ENCODE data around the gene TRAF2. TPM values are rescaled to one million over a fixed set of nuclear protein-coding genes. Genes with fewer than 3 reads are reported as not detected.
"Not testable (repeated sequence)": the region's sequence is repeated elsewhere in the genome, so short reads cannot be mapped to it uniquely, and the experiment has no call there.

TRAF2 gene
- total and polyA plus RNA-seq, 2 donors from 2014 or later = 11.4 to 16.9 TPM

DNA sequence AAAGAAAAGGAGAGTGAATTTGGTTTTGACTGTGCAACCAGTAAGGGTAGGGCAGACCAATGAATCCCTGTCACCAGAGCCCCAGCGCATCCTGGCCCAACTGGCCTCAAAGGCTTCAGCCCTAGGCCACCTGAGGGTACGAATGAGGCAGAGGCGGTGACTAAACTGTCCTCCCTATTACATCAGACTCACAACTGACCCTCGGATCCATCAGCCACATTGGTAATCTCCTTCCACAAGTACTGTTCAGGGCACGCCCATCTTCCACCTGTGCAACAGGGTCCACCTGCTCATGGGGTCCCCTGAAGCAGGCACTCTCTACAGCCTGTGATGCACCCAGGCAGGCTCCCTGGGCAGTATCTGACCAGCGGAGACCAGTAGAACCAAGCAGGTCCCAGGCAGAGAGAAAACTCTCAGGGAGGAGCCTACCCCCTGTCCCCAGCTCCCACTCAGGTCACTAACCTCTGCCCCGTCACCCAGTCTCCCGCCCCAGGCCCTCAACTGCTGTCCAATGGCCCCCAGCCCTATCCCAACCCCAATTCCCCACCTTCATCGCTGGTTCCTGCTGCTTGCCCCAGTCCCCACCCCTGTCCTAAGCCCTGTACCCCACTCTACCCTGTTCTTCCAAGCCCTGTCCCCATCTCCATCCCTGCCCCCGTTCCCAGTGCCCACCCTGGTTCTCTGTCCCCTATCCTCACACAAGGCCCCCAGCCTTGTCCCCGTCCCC lies 21.1 kb upstream of the TRAF2 start:
- no peaks in the 10 kb centered on the region for H3K27me3 ChIP-seq (ENCODE audit: control insufficient read depth, insufficient read depth, low read length)
- FAIRE-seq = no peak
- intact Hi-C loops (cut with DNase I) = no loop called here
- peaks cover 0 to 16% (median 12%) of the 10 kb centered on the region in 3 donors for H3K4me1 ChIP-seq (ENCODE audit: control insufficient read depth in 2 of 3, insufficient read depth in 2 of 3, low read depth in 1 of 3, low read length in 3 of 3)
- H3K36me3 ChIP-seq (ENCODE audit: control insufficient read depth in 2 of 3, insufficient read depth in 3 of 3, low read length in 3 of 3) = peaks cover 0 to 23% (median 12%) of the 10 kb centered on the region in 3 donors
- no peak overlapping the region for H3K27ac ChIP-seq (ENCODE audit: low read depth in 2 of 2, low read length in 2 of 2)
- TF ChIP-seq, protein P1, sequence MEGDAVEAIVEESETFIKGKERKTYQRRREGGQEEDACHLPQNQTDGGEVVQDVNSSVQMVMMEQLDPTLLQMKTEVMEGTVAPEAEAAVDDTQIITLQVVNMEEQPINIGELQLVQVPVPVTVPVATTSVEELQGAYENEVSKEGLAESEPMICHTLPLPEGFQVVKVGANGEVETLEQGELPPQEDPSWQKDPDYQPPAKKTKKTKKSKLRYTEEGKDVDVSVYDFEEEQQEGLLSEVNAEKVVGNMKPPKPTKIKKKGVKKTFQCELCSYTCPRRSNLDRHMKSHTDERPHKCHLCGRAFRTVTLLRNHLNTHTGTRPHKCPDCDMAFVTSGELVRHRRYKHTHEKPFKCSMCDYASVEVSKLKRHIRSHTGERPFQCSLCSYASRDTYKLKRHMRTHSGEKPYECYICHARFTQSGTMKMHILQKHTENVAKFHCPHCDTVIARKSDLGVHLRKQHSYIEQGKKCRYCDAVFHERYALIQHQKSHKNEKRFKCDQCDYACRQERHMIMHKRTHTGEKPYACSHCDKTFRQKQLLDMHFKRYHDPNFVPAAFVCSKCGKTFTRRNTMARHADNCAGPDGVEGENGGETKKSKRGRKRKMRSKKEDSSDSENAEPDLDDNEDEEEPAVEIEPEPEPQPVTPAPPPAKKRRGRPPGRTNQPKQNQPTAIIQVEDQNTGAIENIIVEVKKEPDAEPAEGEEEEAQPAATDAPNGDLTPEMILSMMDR (IDR thresholded peaks at IDR 0.05; ENCODE audit: borderline replicate concordance, extremely low read depth, insufficient read depth) = no peak
- H3K4me3 ChIP-seq (ENCODE audit: low read length in 3 of 3) = peak overlapping the region; percentile 36 to 72 (median 55)
- no peaks in the 10 kb centered on the region for H3K9me3 ChIP-seq (ENCODE audit: control insufficient read depth in 2 of 3, insufficient read depth in 1 of 3, low read length in 3 of 3)
- DNase-seq = no peak
- H3K9ac ChIP-seq (ENCODE audit: low read length in 3 of 3) = peak overlapping the region in 2 of 3 donors; percentile 55 to 77

DNA sequence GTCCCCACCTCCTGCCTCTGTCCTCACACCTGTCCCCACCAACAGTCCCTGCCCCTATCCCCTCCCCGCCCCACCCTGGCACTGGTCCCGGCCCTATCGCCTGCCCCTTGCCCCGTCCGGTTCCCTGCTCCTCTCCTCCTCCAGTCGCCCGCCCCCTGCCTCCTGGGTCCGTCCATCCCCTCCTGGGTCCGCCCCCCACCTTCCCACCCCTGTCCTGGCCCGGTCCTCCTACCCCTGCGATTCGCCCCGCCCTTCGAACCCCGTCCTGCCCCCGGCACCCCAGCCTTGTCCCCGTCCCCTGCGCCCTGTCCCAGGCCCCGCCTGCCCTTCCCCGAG lies 20.6 kb upstream of the TRAF2 start:
- no peak for FAIRE-seq
- peaks cover 0 to 23% (median 12%) of the 10 kb centered on the region in 3 donors for H3K36me3 ChIP-seq (ENCODE audit: control insufficient read depth in 2 of 3, insufficient read depth in 3 of 3, low read length in 3 of 3)
- intact Hi-C loops (cut with DNase I) = no loop called here
- peaks cover 0 to 16% (median 12%) of the 10 kb centered on the region in 3 donors for H3K4me1 ChIP-seq (ENCODE audit: control insufficient read depth in 2 of 3, insufficient read depth in 2 of 3, low read depth in 1 of 3, low read length in 3 of 3)
- peak overlapping the region; percentile 55 to 72 (median 60) for H3K4me3 ChIP-seq (ENCODE audit: low read length in 3 of 3)
- peak overlapping the region in 1 of 3 donors; percentile 78 for H3K9ac ChIP-seq (ENCODE audit: low read length in 3 of 3)
- H3K27me3 ChIP-seq (ENCODE audit: control insufficient read depth, insufficient read depth, low read length) = no peaks in the 10 kb centered on the region
- peak in 3 of 5 donors; percentile 27 to 85 (median 80) for DNase-seq
- no peaks in the 10 kb centered on the region for H3K9me3 ChIP-seq (ENCODE audit: control insufficient read depth in 2 of 3, insufficient read depth in 1 of 3, low read length in 3 of 3)
- H3K27ac ChIP-seq (ENCODE audit: low read depth in 2 of 2, low read length in 2 of 2) = peak overlapping the region; percentile 80 to 89
- TF ChIP-seq, protein P1 (IDR thresholded peaks at IDR 0.05; ENCODE audit: borderline replicate concordance, extremely low read depth, insufficient read depth) = no peak

DNA sequence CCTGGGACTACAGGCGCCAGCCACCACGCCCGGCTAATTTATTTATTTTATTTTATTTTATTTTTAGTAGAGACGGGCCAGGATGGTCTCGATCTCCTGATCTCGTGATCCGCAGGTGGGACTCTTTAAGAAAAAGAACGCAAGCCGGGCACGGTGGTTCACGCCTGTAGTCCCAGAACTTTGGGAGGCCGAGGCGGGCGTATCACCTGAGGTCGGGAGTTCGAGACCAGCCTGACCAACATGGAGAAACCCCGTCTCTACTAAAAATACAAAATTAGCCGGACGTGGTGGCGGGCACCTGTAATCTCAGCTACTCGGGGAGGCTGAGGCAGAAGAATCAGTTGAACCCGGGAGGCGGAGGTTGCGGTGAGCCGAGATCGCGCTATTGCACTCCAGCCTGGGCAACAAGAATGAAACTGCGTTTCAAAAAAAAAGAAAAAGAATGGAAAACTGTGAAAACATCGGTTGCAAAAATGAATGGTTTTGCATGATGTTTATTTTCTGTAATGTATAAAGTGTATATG lies 19.4 kb upstream of the TRAF2 start:
- H3K27me3 ChIP-seq (ENCODE audit: control insufficient read depth, insufficient read depth, low read length); H3K9me3 ChIP-seq (ENCODE audit: control insufficient read depth in 2 of 3, insufficient read depth in 1 of 3, low read length in 3 of 3); H3K27ac ChIP-seq (ENCODE audit: low read depth in 2 of 2, low read length in 2 of 2); H3K9ac ChIP-seq (ENCODE audit: low read length in 3 of 3); intact Hi-C loops (cut with DNase I); FAIRE-seq: not testable (repeated sequence)
- DNase-seq = peak in 1 of 5 donors; percentile 52
- Histone ChIP-seq H3K4me1 (ENCODE audit: control insufficient read depth in 2 of 3, insufficient read depth in 2 of 3, low read depth in 1 of 3, low read length in 3 of 3) (peaks cover 0 to 14% (median 12%) of the 10 kb centered on the region in 3 donors), H3K4me3 (ENCODE audit: low read length in 3 of 3) (peak overlapping the region in 1 of 3 donors; percentile 34), H3K36me3 (ENCODE audit: control insufficient read depth in 2 of 3, insufficient read depth in 3 of 3, low read length in 3 of 3) (peaks cover 0 to 16% (median 12%) of the 10 kb centered on the region in 3 donors)

DNA sequence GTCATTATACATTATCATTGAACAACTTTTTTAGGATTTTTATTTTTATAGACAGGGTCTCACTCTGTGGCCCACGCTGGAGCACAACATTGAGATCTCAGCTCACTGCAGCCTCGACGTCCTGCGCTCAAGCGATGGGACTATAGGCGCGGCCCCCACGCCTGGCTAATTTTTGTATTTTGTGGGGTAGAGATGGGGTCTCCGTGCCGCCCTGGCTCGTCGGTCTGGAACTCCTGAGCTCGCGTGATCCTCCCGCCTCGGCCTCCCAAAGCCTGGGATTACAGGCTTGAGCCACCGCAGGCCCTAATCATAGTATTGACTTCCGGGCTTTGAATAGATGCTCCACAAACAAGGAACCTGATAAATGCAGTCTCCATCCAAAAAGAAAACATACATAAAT lies 18.8 kb upstream of the TRAF2 start:
- no peak overlapping the region for H3K4me3 ChIP-seq (ENCODE audit: low read length in 3 of 3)
- no peak overlapping the region for H3K9ac ChIP-seq (ENCODE audit: low read length in 3 of 3)
- FAIRE-seq (no peak), DNase-seq (no peak)
- no peaks in the 10 kb centered on the region for H3K27me3 ChIP-seq (ENCODE audit: control insufficient read depth, insufficient read depth, low read length)
- H3K36me3 ChIP-seq (ENCODE audit: control insufficient read depth in 2 of 3, insufficient read depth in 3 of 3, low read length in 3 of 3) = peaks cover 0 to 16% (median 12%) of the 10 kb centered on the region in 3 donors
- H3K9me3 ChIP-seq (ENCODE audit: control insufficient read depth in 2 of 3, insufficient read depth in 1 of 3, low read length in 3 of 3) = no peaks in the 10 kb centered on the region
- TF ChIP-seq, protein P1 (IDR thresholded peaks at IDR 0.05; ENCODE audit: borderline replicate concordance, extremely low read depth, insufficient read depth) = no peak
- peaks cover 0 to 14% (median 12%) of the 10 kb centered on the region in 3 donors for H3K4me1 ChIP-seq (ENCODE audit: control insufficient read depth in 2 of 3, insufficient read depth in 2 of 3, low read depth in 1 of 3, low read length in 3 of 3)
- intact Hi-C loops (cut with DNase I) = no loop called here
- H3K27ac ChIP-seq (ENCODE audit: low read depth in 2 of 2, low read length in 2 of 2) = no peak overlapping the region

Data from kidney (tissue), 14 donors.